H9 (cell line): ENCODE measurements around the gene TACR1. TPM values are rescaled to one million over a fixed set of nuclear protein-coding genes. Genes with fewer than 3 reads are reported as not detected.

Experiments used
- DNase-seq: peaks from one replicate; pipeline ENCODE4 v3.0.0-alpha.2; 2017
- H2AFZ ChIP-seq: one replicate; pipeline ENCODE4 v1.6.1; 2013; ENCODE audit warnings: mild to moderate bottlenecking, low read length, control low read depth, moderate library complexity
- H2AK5ac ChIP-seq: 2 replicates; pipeline ENCODE4 v1.6.1; 2013; ENCODE audit warnings: low read length, control low read depth, mixed read lengths; ENCODE audit not compliant: insufficient read length
- H2BK120ac ChIP-seq: one replicate; pipeline ENCODE4 v1.6.1; 2013; ENCODE audit warnings: low read depth, mild to moderate bottlenecking, low read length, control low read depth, inconsistent platforms; ENCODE audit not compliant: poor library complexity, severe bottlenecking
- H2BK12ac ChIP-seq: 2 replicates; pipeline ENCODE4 v1.6.1; 2013; ENCODE audit warnings: low read length, control low read depth, mixed read lengths, low read depth; ENCODE audit not compliant: insufficient read length
- H2BK15ac ChIP-seq: 2 replicates; pipeline ENCODE4 v1.6.1; 2013; ENCODE audit warnings: low read depth, low read length, control low read depth
- H2BK20ac ChIP-seq: one replicate; pipeline ENCODE4 v1.6.1; 2013; ENCODE audit warnings: low read depth, mild to moderate bottlenecking, low read length, control low read depth, inconsistent platforms; ENCODE audit not compliant: poor library complexity, severe bottlenecking
- H2BK5ac ChIP-seq: 2 replicates; pipeline ENCODE4 v1.6.1; 2013; ENCODE audit warnings: low read length, control low read depth, mixed read lengths; ENCODE audit not compliant: insufficient read length
- H3K14ac ChIP-seq: 2 replicates; pipeline ENCODE4 v1.6.1; 2013; ENCODE audit warnings: low read length, control low read depth; ENCODE audit not compliant: insufficient read depth
- H3K18ac ChIP-seq: 2 replicates; pipeline ENCODE4 v1.6.1; 2013; ENCODE audit warnings: low read depth, mild to moderate bottlenecking, mixed read lengths, low read length, control low read depth; ENCODE audit not compliant: insufficient read length
- H3K23ac ChIP-seq: 2 replicates; pipeline ENCODE4 v1.6.1; 2013; ENCODE audit warnings: low read length, control low read depth, mixed read lengths, low read depth; ENCODE audit not compliant: insufficient read length
- H3K23me2 ChIP-seq: 2 replicates; pipeline ENCODE4 v1.6.1; 2013; ENCODE audit warnings: low read depth, mild to moderate bottlenecking, mixed read lengths, low read length, control low read depth; ENCODE audit not compliant: insufficient read length, poor library complexity, severe bottlenecking
- H3K27ac ChIP-seq: 2 replicates; pipeline ENCODE4 v1.5.1; 2013; ENCODE audit warnings: low read length, control low read depth, mixed read lengths, low read depth; ENCODE audit not compliant: insufficient read length
- H3K27me3 ChIP-seq: 2 replicates; pipeline ENCODE4 v1.6.1; 2013; ENCODE audit warnings: low read length, control low read depth, inconsistent platforms; ENCODE audit not compliant: insufficient read depth
- H3K4ac ChIP-seq: 2 replicates; pipeline ENCODE4 v1.6.1; 2013; ENCODE audit warnings: low read depth, mild to moderate bottlenecking, control low read depth, inconsistent platforms, low read length, moderate library complexity
- H3K4me1 ChIP-seq: 2 replicates; pipeline ENCODE4 v1.6.1; 2013; ENCODE audit warnings: low read length, control low read depth, inconsistent platforms; ENCODE audit not compliant: insufficient read depth
- H3K4me2 ChIP-seq: 2 replicates; pipeline ENCODE4 v1.6.1; 2013; ENCODE audit warnings: low read length, control low read depth, mixed read lengths; ENCODE audit not compliant: insufficient read length, insufficient read depth
- H3K56ac ChIP-seq: 2 replicates; pipeline ENCODE4 v1.6.1; 2013; ENCODE audit warnings: low read depth, mild to moderate bottlenecking, mixed read lengths, low read length, control low read depth; ENCODE audit not compliant: insufficient read length
- H3K79me1 ChIP-seq: 2 replicates; pipeline ENCODE4 v1.6.1; 2013; ENCODE audit warnings: low read depth, mild to moderate bottlenecking, moderate library complexity, low read length, control low read depth, inconsistent platforms; ENCODE audit not compliant: insufficient read depth, poor library complexity, severe bottlenecking
- H3K79me2 ChIP-seq: 2 replicates; pipeline ENCODE4 v1.6.1; 2013; ENCODE audit warnings: low read length, control low read depth, inconsistent platforms; ENCODE audit not compliant: insufficient read depth
- H3K9ac ChIP-seq: 2 replicates; pipeline ENCODE4 v1.6.1; 2013; ENCODE audit warnings: low read length, control low read depth, mixed read lengths; ENCODE audit not compliant: insufficient read length; ENCODE audit errors: extremely low read depth
- H3K9me3 ChIP-seq: one replicate; pipeline ENCODE4 v1.6.1; 2013; ENCODE audit warnings: low read depth, low read length, inconsistent platforms; ENCODE audit not compliant: control insufficient read depth
- H3T11ph ChIP-seq: one replicate; pipeline ENCODE4 v1.6.1; 2013; ENCODE audit warnings: mild to moderate bottlenecking, low read length, control low read depth, inconsistent platforms
- H4K20me1 ChIP-seq: one replicate; pipeline ENCODE4 v1.6.1; 2013; ENCODE audit not compliant: control insufficient read depth, insufficient read length, insufficient read depth
- H4K5ac ChIP-seq: 2 replicates; pipeline ENCODE4 v1.6.1; 2013; ENCODE audit warnings: low read depth, mild to moderate bottlenecking, mixed read lengths, low read length, control low read depth; ENCODE audit not compliant: insufficient read length
- H4K8ac ChIP-seq: replicated peaks from 2 replicates; pipeline ENCODE4 v1.6.1; 2013; ENCODE audit warnings: low read length, control low read depth, mixed read lengths, low read depth; ENCODE audit not compliant: insufficient read length
- H4K91ac ChIP-seq: 2 replicates; pipeline ENCODE4 v1.6.1; 2013; ENCODE audit warnings: low read depth, mild to moderate bottlenecking, moderate library complexity, mixed read lengths, low read length, control low read depth; ENCODE audit not compliant: insufficient read length
- H3K27ac Mint-ChIP-seq, 3 experiments: 2 replicates in 2 of 3; 3 replicates in 1 of 3; pipeline ENCODE4 v1.8.0; 2020 to 2021; ENCODE audit warnings: mixed read lengths in 3 of 3, mild to moderate bottlenecking in 1 of 3, moderate library complexity in 1 of 3
- H3K27me3 Mint-ChIP-seq: 2 replicates; pipeline ENCODE4 v1.8.0; 2021; ENCODE audit warnings: low read depth, mild to moderate bottlenecking, moderate library complexity, mixed read lengths
- H3K36me3 Mint-ChIP-seq, 3 experiments: 2 replicates in 2 of 3; 3 replicates in 1 of 3; pipeline ENCODE4 v1.8.0; 2020 to 2021; ENCODE audit warnings: low read depth in 3 of 3, mixed read lengths in 3 of 3; ENCODE audit not compliant: insufficient read depth in 1 of 3
- H3K4me1 Mint-ChIP-seq, 2 experiments: 2 replicates each; pipeline ENCODE4 v1.8.0; 2020; ENCODE audit warnings: mixed read lengths in 2 of 2
- H3K4me3 Mint-ChIP-seq, 2 experiments: 2 replicates in 1 of 2; 3 replicates in 1 of 2; pipeline ENCODE4 v1.8.0; 2020 to 2021; ENCODE audit warnings: mild to moderate bottlenecking in 2 of 2, mixed read lengths in 2 of 2, moderate library complexity in 1 of 2
- H3K9me3 Mint-ChIP-seq, 2 experiments: 2 replicates in 1 of 2; 3 replicates in 1 of 2; pipeline ENCODE4 v1.8.0; 2020; ENCODE audit warnings: mild to moderate bottlenecking in 2 of 2, mixed read lengths in 2 of 2, moderate library complexity in 1 of 2
- WGBS: extraction: QIAGEN DNeasy Blood & Tissue Kit; methylation state at CpG from one replicate; pipeline ENCODE4 v1.1.7; 2013; ENCODE audit warnings: missing lambda C conversion rate, low lambda C conversion rate, mixed read lengths; ENCODE audit not compliant: insufficient read length; ENCODE audit errors: extremely low coverage; 5-methylcytosine and 5-hydroxymethylcytosine counted together
- total RNA-seq: library from RNA; stranded (reverse); gene quantifications from 2 replicates; pipeline ENCODE4 v1.2.1, GENCODE V29; 2021
- TF ChIP-seq, protein P1 (sequence below): fragments of 200-600 bp; sonication (generic); conservative IDR thresholded peaks from 3 replicates; pipeline ENCODE4 v1.8.0; 2021; ENCODE audit warnings: antibody characterized with exemption, mild to moderate bottlenecking

TACR1 gene
- total RNA-seq, 1 experiment from 2014 or later, result 1.4 TPM

DNA sequence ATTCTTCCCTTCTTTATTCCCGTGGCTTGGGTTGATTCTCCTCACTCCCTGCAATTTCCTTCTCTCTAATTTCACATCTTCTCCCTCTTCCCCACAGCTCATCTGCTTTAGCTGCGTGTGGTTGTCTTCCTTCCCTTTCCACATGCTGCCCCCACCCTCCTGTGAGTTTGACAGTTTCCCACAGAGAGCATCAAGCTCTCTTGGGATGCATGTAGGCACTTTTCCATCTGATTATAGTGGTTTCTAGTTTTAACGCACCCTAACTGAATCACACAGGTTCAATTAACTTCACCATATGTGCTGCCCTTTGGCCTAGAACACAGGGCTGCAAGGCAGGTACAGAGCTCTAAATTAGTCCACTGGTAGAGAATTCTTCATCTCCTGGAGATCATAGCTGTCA lies 110.5 kb downstream of the TACR1 start:
- no peak for DNase-seq
- H2BK12ac ChIP-seq, result no peak overlapping the region
- Mint-ChIP-seq H3K27ac (no peak overlapping the region; a peak in 1 of 7 replicates), H3K4me3 (no peak overlapping the region), H3K9me3 (no peaks in the 10 kb centered on the region; a peak in 1 of 5 replicates), H3K36me3 (no peaks in the 10 kb centered on the region), H3K27me3 (peaks cover 5% of the 10 kb centered on the region), H3K4me1 (peaks cover 6 to 12% of the 10 kb centered on the region in 2 experiments)
- TF ChIP-seq, protein P1, sequence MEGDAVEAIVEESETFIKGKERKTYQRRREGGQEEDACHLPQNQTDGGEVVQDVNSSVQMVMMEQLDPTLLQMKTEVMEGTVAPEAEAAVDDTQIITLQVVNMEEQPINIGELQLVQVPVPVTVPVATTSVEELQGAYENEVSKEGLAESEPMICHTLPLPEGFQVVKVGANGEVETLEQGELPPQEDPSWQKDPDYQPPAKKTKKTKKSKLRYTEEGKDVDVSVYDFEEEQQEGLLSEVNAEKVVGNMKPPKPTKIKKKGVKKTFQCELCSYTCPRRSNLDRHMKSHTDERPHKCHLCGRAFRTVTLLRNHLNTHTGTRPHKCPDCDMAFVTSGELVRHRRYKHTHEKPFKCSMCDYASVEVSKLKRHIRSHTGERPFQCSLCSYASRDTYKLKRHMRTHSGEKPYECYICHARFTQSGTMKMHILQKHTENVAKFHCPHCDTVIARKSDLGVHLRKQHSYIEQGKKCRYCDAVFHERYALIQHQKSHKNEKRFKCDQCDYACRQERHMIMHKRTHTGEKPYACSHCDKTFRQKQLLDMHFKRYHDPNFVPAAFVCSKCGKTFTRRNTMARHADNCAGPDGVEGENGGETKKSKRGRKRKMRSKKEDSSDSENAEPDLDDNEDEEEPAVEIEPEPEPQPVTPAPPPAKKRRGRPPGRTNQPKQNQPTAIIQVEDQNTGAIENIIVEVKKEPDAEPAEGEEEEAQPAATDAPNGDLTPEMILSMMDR, result no peak
- H4K91ac ChIP-seq, result no peak overlapping the region
- H3K56ac ChIP-seq, result no peak overlapping the region
- no peaks in the 10 kb centered on the region for H3K9me3 ChIP-seq
- no peak overlapping the region for H3K23ac ChIP-seq
- no peak overlapping the region for H3K18ac ChIP-seq
- H2AFZ ChIP-seq, result no peak overlapping the region
- H2BK20ac ChIP-seq, result no peak overlapping the region
- no peak overlapping the region for H4K5ac ChIP-seq
- H3K27ac ChIP-seq, result no peak overlapping the region
- H2BK120ac ChIP-seq, result no peak overlapping the region
- H2AK5ac ChIP-seq, result no peak overlapping the region
- no peaks in the 10 kb centered on the region for H3K79me1 ChIP-seq
- no peak overlapping the region for H4K8ac ChIP-seq
- H3K4me2 ChIP-seq, result no peak overlapping the region
- H3K14ac ChIP-seq, result no peak overlapping the region
- H3K79me2 ChIP-seq, result no peaks in the 10 kb centered on the region
- no peak overlapping the region for H3K4ac ChIP-seq
- no peaks in the 10 kb centered on the region for H3K27me3 ChIP-seq
- H3K4me1 ChIP-seq, result no peaks in the 10 kb centered on the region; the same call in 1 of the 2 replicates
- no peak overlapping the region for H3T11ph ChIP-seq
- no peak overlapping the region for H3K9ac ChIP-seq
- WGBS, result no CpG with 5 or more reads among the region's 3 CpGs
- H2BK15ac ChIP-seq, result no peak overlapping the region
- no peak overlapping the region for H2BK5ac ChIP-seq
- no peaks in the 10 kb centered on the region for H3K23me2 ChIP-seq
- H4K20me1 ChIP-seq, result no peaks in the 10 kb centered on the region
